GM19452 (cell line): Measurements from ENCODE around the gene TMEM127.

Experiments
- ATAC-seq: cut with Tn5 transposase; IDR thresholded peaks from one replicate; pipeline ENCODE4 v1.9.1; 2021; ENCODE audit not compliant: unreplicated experiment

Gene TMEM127

DNA sequence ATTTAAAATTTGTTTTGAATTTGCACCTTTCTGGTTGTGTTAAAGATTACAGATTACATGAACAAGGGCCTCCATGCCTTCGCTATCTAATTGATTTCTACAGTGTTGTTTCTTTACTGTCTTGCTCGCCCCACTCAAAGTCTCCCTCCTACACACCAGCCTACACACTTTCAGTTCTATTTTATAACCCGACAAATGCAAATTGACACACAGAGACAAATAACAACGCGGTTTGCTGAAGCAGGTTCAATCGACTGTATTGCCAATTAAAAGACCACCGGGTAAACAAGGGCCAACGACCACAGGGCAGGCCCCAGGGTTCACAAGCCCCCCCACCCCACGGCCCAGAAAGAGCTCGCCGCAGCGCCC lies 58.0 kb downstream of the TMEM127 start:
- no peak for ATAC-seq

DNA sequence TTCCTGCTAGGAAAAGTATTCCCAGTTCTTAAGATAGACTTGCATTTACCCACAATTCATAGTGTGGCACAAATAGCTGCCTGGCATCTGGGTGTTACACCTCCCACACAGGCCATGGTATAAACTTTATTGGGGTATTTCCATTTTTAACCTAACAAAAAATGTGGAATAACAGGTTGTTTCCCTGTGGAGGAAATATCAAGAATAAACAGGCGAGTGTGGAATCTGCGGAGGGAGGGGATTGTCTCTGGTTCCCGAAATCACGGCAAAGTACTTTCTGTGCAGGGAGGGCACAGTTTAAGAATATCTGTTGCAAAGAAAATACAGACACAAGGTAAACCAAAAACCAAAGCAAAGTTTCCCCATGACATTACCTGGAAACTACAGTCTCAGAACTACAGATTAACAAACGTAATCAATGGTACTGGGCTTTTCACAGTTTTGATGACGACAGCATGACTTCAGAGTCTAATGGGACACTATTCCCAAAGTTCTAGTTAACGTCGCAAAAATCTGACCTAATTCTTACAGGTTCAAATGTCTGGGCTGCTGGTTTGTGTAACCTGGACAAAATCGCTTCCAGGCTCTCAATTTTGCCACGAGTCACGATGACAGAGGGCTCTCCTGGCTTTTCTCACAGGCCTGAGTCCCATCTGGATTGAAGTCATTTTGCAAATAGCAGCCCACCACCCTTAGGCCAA lies 58.6 kb downstream of the TMEM127 start:
- no peak for ATAC-seq

DNA sequence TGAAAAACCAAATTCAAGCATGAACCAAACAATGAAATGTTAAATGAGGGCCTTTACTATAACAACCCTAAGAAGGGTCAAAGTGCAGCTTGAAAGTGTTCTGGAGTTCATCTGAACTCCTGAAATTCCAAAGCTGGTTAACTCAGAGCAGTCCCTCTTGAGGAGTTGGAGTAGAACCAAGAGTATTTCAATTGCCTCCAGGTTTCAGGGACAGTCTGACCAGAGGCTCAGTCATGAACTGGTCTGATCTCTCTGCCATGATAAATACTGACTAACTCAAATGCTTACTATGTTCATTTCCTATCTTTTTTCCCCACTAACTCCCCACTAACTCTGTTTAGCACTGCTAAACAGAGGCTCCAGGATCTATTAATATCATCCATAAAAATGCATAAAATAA lies 59.9 kb downstream of the TMEM127 start:
- no peak for ATAC-seq

DNA sequence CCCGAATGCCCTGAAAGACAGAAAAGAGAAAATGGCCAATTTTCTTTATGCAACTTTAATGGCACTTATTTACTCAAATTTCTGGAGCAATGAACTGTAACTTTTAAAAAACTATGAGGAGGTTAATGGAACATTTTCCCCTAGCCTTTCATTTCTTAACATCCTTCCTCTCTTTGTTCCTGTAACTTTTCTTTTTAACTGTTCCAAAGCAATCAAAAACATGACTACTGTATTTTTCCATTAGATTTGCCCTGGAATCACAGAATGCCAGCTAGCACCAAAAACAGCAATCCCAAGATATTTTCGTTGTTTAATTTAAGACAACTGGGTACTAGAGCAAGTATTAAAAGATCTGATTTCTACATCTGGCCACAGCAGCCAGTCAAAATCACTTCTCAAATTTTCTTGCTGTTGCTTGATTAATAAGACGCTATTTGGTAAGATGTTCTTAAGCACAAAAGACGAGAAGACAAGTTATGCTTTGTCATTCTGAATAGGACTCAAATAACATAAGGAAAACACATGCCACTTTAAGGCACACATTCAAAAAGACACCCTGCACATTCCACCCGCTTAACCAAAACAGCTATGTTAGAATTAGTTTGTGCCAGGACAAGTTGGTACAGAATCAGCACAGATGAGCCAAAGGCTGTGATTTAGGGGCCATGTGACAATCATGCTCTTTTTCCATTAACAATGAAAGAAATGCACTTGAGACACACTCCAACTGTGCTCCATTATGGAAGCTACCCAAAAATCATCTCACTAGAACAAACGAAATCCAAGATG lies 60.8 kb downstream of the TMEM127 start:
- no peak for ATAC-seq

DNA sequence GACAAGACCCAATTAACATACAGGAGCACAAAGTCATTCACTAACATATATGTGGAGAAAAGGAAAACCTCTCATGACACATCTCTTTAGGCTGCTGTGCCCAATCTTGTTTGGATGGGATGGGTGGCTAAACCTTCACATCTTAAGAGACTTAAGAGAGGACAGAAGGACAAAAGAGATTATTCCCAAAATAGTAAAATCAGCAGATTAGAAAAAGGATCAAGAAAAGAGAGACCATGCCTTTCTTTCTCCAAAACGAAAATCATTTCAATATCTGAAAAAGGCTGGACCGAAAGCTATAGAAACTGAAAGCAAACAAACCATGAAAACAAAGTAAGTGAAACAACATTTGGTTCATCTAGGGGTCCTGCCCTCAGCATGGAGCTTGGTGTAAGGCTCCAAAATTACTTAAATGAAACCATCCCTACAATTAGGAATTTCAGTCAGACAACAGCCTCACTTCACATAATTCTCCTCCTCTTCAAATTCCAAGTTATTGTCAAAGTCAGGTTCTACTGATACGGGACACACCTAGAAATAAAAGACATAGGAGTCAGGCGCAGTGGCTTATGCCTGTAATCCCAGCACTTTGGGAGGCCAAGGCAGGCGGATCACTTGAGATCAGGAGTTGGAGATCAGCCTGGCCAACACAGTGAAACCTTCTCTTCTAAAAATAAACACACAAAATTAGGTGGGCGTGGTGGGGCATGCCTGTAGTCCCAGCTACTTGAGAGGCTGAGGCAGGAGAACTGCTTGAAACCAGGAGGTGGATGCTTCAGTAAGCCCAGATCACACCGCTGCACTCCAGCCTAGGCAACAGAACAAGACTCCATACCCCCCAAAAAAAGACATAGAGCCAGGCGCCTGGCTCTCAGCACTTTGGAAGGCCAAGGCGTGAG lies 62.4 kb downstream of the TMEM127 start:
- ATAC-seq = no peak

DNA sequence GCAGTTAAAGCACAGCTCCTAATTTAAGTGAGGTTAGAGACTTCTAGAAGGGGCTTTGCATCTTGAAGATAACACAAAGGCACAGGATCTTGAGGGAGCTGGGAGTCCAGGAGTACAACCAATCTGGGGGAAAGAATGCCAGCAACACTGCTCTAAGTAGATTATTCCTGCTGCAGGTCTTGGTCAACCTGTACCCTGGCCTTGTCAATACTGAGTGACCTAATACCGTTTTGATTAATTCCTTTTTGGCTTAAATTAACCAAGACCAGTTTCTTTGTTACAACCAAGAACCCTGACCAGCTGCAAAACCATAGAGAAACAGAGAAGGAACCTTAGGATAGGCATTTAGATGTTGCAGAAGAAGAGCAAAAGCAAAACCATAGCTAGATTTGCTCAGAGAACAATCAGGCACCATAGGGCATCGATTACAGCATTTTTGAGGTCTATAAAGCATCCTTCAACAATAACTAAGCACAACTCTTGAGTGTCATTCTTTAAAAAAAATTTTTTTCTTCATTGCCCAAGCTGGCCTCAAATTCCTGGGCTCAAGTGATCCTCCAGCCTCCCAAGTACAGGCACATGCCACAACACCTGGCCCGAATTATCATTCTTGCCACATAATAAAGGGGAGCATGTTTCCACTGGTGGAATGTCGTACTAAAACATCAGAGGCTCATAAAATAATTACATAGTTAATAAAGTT lies 63.5 kb downstream of the TMEM127 start:
- ATAC-seq = no peak

DNA sequence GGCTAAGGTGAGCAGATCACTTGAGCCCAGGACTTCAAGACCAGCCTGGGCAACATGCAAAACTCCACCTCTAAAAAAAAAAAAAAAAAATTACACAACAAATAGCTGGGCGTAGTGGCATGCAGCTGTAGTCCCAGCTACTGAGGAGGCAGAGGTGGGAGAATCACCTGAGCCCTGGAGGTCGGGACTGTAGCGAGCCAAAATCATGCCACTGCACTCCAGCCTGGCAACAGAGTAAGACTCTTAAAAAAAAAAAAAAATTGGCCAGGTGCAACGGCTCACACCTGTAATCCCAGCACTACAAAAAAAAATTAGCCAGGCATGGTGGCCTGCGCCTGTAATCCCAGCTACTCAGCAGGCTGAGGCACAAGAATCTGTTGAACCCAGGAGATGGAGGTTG lies 64.5 kb downstream of the TMEM127 start:
- no peak for ATAC-seq

DNA sequence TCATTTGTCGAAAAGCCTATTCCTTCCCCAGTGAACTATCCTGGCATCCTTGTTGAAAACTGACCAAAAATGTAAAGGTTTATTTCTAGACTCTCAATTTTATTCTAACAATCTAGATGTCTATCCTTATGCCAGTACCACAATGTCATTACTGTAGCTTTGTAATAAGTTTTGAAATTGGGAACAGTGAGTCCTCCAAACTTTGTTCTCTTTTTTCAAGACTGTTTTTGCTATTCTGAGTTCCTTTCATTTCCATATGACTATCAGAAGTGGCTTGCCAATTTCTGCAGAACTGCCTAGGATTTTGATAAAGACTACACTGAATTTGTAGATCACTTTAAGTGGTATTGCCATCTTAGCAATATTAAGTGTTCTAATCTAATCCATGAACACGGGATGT lies 66.9 kb downstream of the TMEM127 start:
- no peak for ATAC-seq
